Right ventricle myocardium inferior (tissue), 1 donor: ENCODE results near the gene TRAF2. TPM values are rescaled to one million over a fixed set of nuclear protein-coding genes. Genes with fewer than 3 reads are reported as not detected.

Experiments
- ATAC-seq: fragments of 200-7000 bp; cut with Tn5 transposase; one replicate; pipeline ENCODE4 v1.9.1; 2020; ENCODE audit warnings: mild to moderate bottlenecking, moderate library complexity
- DNase-seq: peaks from one replicate; pipeline ENCODE4 v3.0.0; 2021; ENCODE audit errors: missing footprints
- intact Hi-C: fragments of 100-400 bp; cut with DNase I; formaldehyde crosslinking; loops from one replicate; pipeline ENCODE4 v1.11.0; 2022
- total RNA-seq: library from RNA; stranded (reverse); fragmentation: NEBNext Ultra II Directional; extraction: Animal tissue kit (Norgen Biotek cat#: 25700); gene quantifications from one replicate; pipeline ENCODE4 v1.2.1, GENCODE V29; 2021
- donor health status: DM: no; HTN: yes; CAD: no; lungs with severe emphysema.

The TRAF2 gene
- total RNA-seq, 1 donor from 2014 or later: 12.6 TPM

GRCh38 chr9:136940526-136941230, 54.4 kb downstream of the TRAF2 start:
- DNase-seq: no peak
- intact Hi-C loops: loop anchor here (5.0 kb wide), 4 partner anchors 38 to 133 kb away; partner anchors contain the start of genes EDF1, RABL6 and TRAF2
- no peak for ATAC-seq

- ATAC-seq: no peak
- intact Hi-C loops: loop anchor here (5.0 kb wide), 4 partner anchors 39 to 134 kb away; partner anchors contain the start of genes EDF1, RABL6 and TRAF2
- peak; percentile 46 for DNase-seq
These were observed 55.2 kb downstream of the TRAF2 start for GRCh38 chr9:136941231-136942111.

GRCh38 chr9:136942112-136942880, 56.0 kb downstream of the TRAF2 start:
- DNase-seq: peak; percentile 67
- ATAC-seq: no peak
- intact Hi-C loops: loop anchor here (5.0 kb wide), 4 partner anchors 40 to 135 kb away; partner anchors contain the start of genes EDF1, RABL6 and TRAF2

GRCh38 chr9:136942881-136943230, 56.5 kb downstream of the TRAF2 start:
- ATAC-seq (no peak), DNase-seq (no peak)
- intact Hi-C loops: loop anchor here (5.0 kb wide), 4 partner anchors 41 to 136 kb away; partner anchors contain the start of genes EDF1, RABL6 and TRAF2

- intact Hi-C loops: loop anchor here (1.0 to 5.0 kb wide), 6 partner anchors 41 to 153 kb away; partner anchors contain the start of genes EDF1, PHPT1, RABL6 and TMEM141
- DNase-seq (no peak), ATAC-seq (no peak)
These were observed 57.2 kb downstream of the TRAF2 start for GRCh38 chr9:136943291-136944211.

GRCh38 chr9:136944212-136944518, 57.8 kb downstream of the TRAF2 start:
- DNase-seq (no peak), ATAC-seq (peak; percentile 14)
- intact Hi-C loops: loop anchor here (1.0 to 5.0 kb wide), 6 partner anchors 42 to 153 kb away; partner anchors contain the start of genes EDF1, PHPT1, RABL6 and TMEM141

GRCh38 chr9:136944519-136945332, 58.4 kb downstream of the TRAF2 start, which contains the start of the genes C8G and FBXW5:
TSS of gene C8G (plus strand) at chr9:136945243. CDS start at chr9:136945321, 78 bp downstream.
TSS of gene FBXW5 (minus strand) at chr9:136944738. CDS start at chr9:136944083, 655 bp downstream.
- ATAC-seq (peak; percentile 81), DNase-seq (peak; percentile 98)
- intact Hi-C loops: loop anchor here (1.0 to 5.0 kb wide), 6 partner anchors 42 to 154 kb away; partner anchors contain the start of genes EDF1, PHPT1, RABL6 and TMEM141

- ATAC-seq: no peak
- intact Hi-C loops: loop anchor here (2.0 kb wide), 1 partner anchor 155 kb away; the partner anchor contains the start of gene TMEM141
- DNase-seq: peak; percentile 76
These were observed 59.3 kb downstream of the TRAF2 start for GRCh38 chr9:136945333-136946227.

- intact Hi-C loops: no loop called here
- no peak for ATAC-seq
- DNase-seq: no peak
These were observed 60.1 kb downstream of the TRAF2 start for GRCh38 chr9:136946228-136947027.

- ATAC-seq: no peak
- intact Hi-C loops: no loop called here
- DNase-seq: peak; percentile 65
These were observed 60.9 kb downstream of the TRAF2 start for GRCh38 chr9:136947028-136947891.

- DNase-seq: peak; percentile 86
- intact Hi-C loops: loop anchor here (2.0 kb wide), 1 partner anchor 87 kb away; no protein-coding TSS in a partner anchor
These were observed 61.7 kb downstream of the TRAF2 start for GRCh38 chr9:136947955-136948510.

GRCh38 chr9:136949239-136949816, 63.0 kb downstream of the TRAF2 start:
- ATAC-seq: no peak
- intact Hi-C loops: loop anchor here (2.0 kb wide), 1 partner anchor 85 kb away; no protein-coding TSS in a partner anchor
- peak; percentile 56 for DNase-seq

More at GRCh38 chr9:136947955-136948510, 61.7 kb downstream of the TRAF2 start:
- no peak for ATAC-seq
